ENCODE data around the gene AK3.

DNA sequence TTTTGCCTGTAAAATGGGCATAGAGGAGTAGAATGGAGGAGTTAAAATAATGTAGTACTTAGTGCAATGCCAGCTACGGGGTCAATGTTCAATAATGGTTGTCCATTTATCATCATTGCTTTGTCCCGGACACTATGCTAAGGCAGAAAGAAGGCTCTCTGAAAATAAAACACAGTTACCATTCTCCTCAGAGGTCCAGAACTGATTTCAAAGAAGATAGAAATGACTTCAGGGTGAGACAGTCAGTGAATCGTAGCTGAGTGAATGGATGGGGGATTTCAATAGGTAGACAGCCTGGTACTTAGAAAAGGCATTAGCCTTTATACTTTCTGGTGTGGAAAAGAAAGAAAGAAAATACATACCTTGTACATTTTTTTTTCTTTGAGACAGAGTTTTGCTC is 1.2 kb upstream of the AK3 start:
- TF ChIP-seq, protein P1, sequence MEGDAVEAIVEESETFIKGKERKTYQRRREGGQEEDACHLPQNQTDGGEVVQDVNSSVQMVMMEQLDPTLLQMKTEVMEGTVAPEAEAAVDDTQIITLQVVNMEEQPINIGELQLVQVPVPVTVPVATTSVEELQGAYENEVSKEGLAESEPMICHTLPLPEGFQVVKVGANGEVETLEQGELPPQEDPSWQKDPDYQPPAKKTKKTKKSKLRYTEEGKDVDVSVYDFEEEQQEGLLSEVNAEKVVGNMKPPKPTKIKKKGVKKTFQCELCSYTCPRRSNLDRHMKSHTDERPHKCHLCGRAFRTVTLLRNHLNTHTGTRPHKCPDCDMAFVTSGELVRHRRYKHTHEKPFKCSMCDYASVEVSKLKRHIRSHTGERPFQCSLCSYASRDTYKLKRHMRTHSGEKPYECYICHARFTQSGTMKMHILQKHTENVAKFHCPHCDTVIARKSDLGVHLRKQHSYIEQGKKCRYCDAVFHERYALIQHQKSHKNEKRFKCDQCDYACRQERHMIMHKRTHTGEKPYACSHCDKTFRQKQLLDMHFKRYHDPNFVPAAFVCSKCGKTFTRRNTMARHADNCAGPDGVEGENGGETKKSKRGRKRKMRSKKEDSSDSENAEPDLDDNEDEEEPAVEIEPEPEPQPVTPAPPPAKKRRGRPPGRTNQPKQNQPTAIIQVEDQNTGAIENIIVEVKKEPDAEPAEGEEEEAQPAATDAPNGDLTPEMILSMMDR (IDR thresholded peaks at IDR 0.05; ENCODE audit: extremely low read depth in 1 of 2, insufficient read depth in 1 of 2, low read depth in 1 of 2, low read length in 2 of 2), result no peak
- TF ChIP-seq FOS (IDR thresholded peaks at IDR 0.05; ENCODE audit: borderline replicate concordance, insufficient read depth, low read length), result no peak
- TF ChIP-seq, protein P2, sequence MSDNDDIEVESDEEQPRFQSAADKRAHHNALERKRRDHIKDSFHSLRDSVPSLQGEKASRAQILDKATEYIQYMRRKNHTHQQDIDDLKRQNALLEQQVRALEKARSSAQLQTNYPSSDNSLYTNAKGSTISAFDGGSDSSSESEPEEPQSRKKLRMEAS (IDR thresholded peaks at IDR 0.05; ENCODE audit: insufficient read depth, insufficient read length), result no peak
